Lung (tissue), 12 donors: ENCODE measurements around the gene BRWD1. TPM values are rescaled to one million over a fixed set of nuclear protein-coding genes. Genes with fewer than 3 reads are reported as not detected.

ENCODE experiments used
- ATAC-seq: fragments of 200-7000 bp; cut with Tn5 transposase; one replicate; pipeline ENCODE4 v1.9.1; 2020; ENCODE audit warnings: moderate number of reproducible peaks; ENCODE audit not compliant: insufficient read depth, low FRiP score
- DNase-seq, 3 donors: peaks; one replicate each; pipeline ENCODE4 v3.0.0-alpha.2; 2013 to 2017
- H3K27ac ChIP-seq, 2 donors: one replicate each; pipeline ENCODE4 v1.5.1; 2013; ENCODE audit warnings: mild to moderate bottlenecking in 2 of 2, moderate library complexity in 2 of 2, control low read depth in 1 of 2, inconsistent platforms in 1 of 2, low read depth in 1 of 2, low read length in 1 of 2
- H3K27me3 ChIP-seq, 3 donors: one replicate each; pipeline ENCODE4 v1.5.1; 2013; ENCODE audit warnings: low read length in 2 of 3; ENCODE audit not compliant: control insufficient read depth in 3 of 3, insufficient read depth in 3 of 3
- H3K36me3 ChIP-seq, 4 donors: one replicate each; pipeline ENCODE4 v1.5.1; 2013; ENCODE audit warnings: low read length in 4 of 4, mild to moderate bottlenecking in 1 of 4, moderate library complexity in 1 of 4; ENCODE audit not compliant: control insufficient read depth in 4 of 4, insufficient read depth in 4 of 4
- H3K4me1 ChIP-seq, 5 donors: one replicate each; pipeline ENCODE4 v1.5.1; 2013; ENCODE audit warnings: low read length in 5 of 5, mild to moderate bottlenecking in 2 of 5, moderate library complexity in 1 of 5; ENCODE audit not compliant: control insufficient read depth in 5 of 5, insufficient read depth in 5 of 5
- H3K4me3 ChIP-seq: one replicate; pipeline ENCODE4 v1.5.1; 2013; ENCODE audit warnings: mild to moderate bottlenecking, control low read depth, moderate library complexity
- H3K9ac ChIP-seq, 2 donors: one replicate each; pipeline ENCODE4 v1.5.1; 2013; ENCODE audit warnings: low read length in 2 of 2, control low read depth in 1 of 2; ENCODE audit not compliant: insufficient read depth in 1 of 2
- H3K9me3 ChIP-seq, 4 donors: one replicate each; pipeline ENCODE4 v1.5.1; 2013; ENCODE audit warnings: low read length in 3 of 4, mild to moderate bottlenecking in 1 of 4, moderate library complexity in 1 of 4; ENCODE audit not compliant: control insufficient read depth in 4 of 4, insufficient read depth in 3 of 4
- CTCF ChIP-seq: IDR thresholded peaks from 2 replicates; pipeline ENCODE4 v1.5.1; 2012; ENCODE audit warnings: mild to moderate bottlenecking; ENCODE audit errors: control extremely low read depth, extremely low read depth
- WGBS, 2 donors: extraction: QIAGEN DNeasy Blood & Tissue Kit; methylation state at CpG; one replicate each; pipeline ENCODE4 v1.1.7; 2013; 5-methylcytosine and 5-hydroxymethylcytosine counted together
- polyA plus RNA-seq, 2 donors: library from polyadenylated mRNA; stranded (reverse); fragments of 200-250 nt; gene quantifications; one replicate each; pipeline ENCODE4 v1.2.1, GENCODE V29; 2013
- total RNA-seq, 2 donors: library from RNA; depleted of rRNA in 1 of 2; stranded (reverse); fragments of >200 nt in 1 of 2; gene quantifications; one replicate each; pipeline ENCODE4 v1.2.1, GENCODE V29; 2014 to 2021
- donor health status: control.
- donor health status: control.
- donor health status: Bipolar disorder and iron deficiency.
- donor health status: healthy.
- donor health status: DM: yes; HTN: yes; CAD: no.

Gene BRWD1
- total and polyA plus RNA-seq, 4 donors, result 9.5 to 145 (median 20.1) TPM

DNA sequence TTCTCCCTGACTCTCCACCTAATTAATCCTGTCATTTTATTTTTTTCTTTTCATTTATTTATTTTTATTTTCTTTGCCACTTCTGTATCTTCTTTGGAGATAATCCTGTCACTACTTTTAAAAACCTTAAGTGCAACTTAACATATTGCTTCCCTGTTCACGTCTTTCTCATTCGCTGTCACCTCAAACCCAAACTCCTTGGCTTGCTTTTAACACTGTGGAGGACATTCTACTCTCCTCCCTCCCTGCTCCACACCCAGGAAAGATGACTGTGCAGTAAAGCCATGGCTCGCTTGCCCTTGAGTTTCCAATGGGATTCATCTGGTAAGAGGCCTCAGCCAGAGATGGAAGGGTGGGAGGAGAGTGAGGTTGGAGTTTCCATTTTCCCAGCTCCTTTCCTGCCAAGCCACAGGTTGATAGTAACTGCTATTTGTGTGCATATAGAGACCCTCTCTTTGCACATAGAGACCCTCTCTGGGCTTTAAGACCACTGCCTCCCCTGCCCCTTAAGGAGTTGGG is 6.4 kb upstream of the BRWD1 start:
- peaks cover 0 to 2% (median 0%) of the 10 kb centered on the region in 3 donors for H3K27me3 ChIP-seq
- 74 to 81% methylated on average over 3 of the region's 3 CpGs for WGBS, 2 donors
- no peak overlapping the region for H3K9ac ChIP-seq
- ATAC-seq, result no peak
- no peak overlapping the region for H3K4me3 ChIP-seq
- no peaks in the 10 kb centered on the region for H3K36me3 ChIP-seq
- peak; percentile 83 to 96 (median 96) for DNase-seq
- H3K27ac ChIP-seq, result peak overlapping the region; percentile 56 to 69
- no peaks in the 10 kb centered on the region for H3K9me3 ChIP-seq
- no peak for TF ChIP-seq CTCF
- H3K4me1 ChIP-seq, result peaks cover 0 to 22% (median 5%) of the 10 kb centered on the region in 5 donors

GRCh38 chr21:39319251-39319756 is 5.9 kb upstream of the BRWD1 start:
- peak; percentile 90 to 100 (median 98) for DNase-seq

DNA sequence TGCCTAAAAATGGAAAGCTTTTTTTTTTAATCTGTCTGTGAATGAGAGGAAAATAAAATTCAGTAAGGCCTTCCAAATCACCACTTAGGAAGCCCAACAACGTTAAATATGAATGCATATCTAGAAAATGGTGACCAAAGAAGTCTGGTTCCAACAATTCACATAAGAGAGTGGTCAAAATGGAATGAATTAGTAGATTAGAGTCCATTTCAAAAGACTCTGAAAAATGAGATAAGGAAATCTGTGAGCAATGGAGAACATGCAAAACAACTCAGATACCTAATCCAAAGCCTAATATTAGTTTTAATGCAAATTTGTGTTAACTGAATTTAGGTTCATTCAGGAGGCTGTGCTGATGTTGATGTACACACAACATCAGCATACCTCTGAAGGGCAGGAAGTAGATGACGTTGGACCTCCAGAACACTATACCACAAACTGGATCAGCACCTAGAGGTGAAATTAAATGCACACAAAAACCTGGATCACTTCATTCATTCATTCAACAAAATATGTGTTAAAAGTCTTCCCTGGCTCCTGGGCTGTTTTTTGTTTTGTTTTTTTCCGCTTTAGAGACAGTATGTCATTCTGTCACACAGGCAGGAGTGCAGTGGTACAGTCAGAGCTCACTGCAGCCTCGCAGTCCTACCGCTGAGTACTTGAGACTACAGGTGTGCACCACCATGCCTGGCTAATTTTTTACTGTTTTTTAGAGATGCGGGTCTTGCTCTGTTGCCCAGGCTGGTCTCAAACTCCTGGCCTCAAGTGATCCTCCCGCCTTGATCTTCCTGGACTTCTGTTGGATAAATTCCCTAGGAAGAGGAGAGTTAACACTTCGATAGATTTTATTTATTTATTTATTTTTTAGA is 4.9 kb upstream of the BRWD1 start:
- Histone ChIP-seq H3K27ac (no peak overlapping the region), H3K27me3 (peaks cover 0 to 2% (median 0%) of the 10 kb centered on the region in 3 donors), H3K4me3 (no peak overlapping the region), H3K9me3 (no peaks in the 10 kb centered on the region), H3K36me3 (no peaks in the 10 kb centered on the region), H3K9ac (no peak overlapping the region), H3K4me1 (peaks cover 0 to 29% (median 10%) of the 10 kb centered on the region in 5 donors)
- WGBS, 2 donors, result 85 to 93% methylated on average over 8 of the region's 8 CpGs
- TF ChIP-seq CTCF, result no peak
- no peak for DNase-seq
- ATAC-seq, result no peak

More at GRCh38 chr21:39319251-39319756, 5.9 kb upstream of the BRWD1 start:
- Histone ChIP-seq H3K36me3 (no peaks in the 10 kb centered on the region), H3K27ac (peak overlapping the region; percentile 11 to 69), H3K27me3 (peaks cover 0 to 2% (median 0%) of the 10 kb centered on the region in 3 donors), H3K9ac (no peak overlapping the region), H3K9me3 (no peaks in the 10 kb centered on the region), H3K4me1 (peaks cover 0 to 28% (median 10%) of the 10 kb centered on the region in 5 donors), H3K4me3 (no peak overlapping the region)
- no peak for TF ChIP-seq CTCF
- ATAC-seq, result no peak
- 72 to 81% methylated on average over 6 of the region's 6 CpGs for WGBS, 2 donors
